Stimulated activated CD8-positive, alpha-beta memory T cell treated with anti-CD3 and anti-CD28 coated beads, Interleukin-12 subunit alpha, Interleukin-12 subunit beta, amount 100 ng/mL, for 24 hours (primary cell): ENCODE data around the gene CDC42EP2.

ENCODE experiments used
- DNase-seq: peaks from one replicate; pipeline ENCODE4 v3.0.0-alpha.2; 2020; ENCODE audit errors: extremely low read depth

Gene CDC42EP2

GRCh38 chr11:65356394-65356972 lies 41.8 kb downstream of the CDC42EP2 start:
- no peak for DNase-seq

GRCh38 chr11:65357856-65358356 lies 43.2 kb downstream of the CDC42EP2 start:
- DNase-seq: no peak

GRCh38 chr11:65362320-65362931 lies 47.8 kb downstream of the CDC42EP2 start:
- no peak for DNase-seq

GRCh38 chr11:65362966-65363365 lies 48.3 kb downstream of the CDC42EP2 start:
- no peak for DNase-seq

- no peak for DNase-seq
These were observed 49.1 kb downstream of the CDC42EP2 start for GRCh38 chr11:65363770-65364169.

GRCh38 chr11:65366340-65366773 lies 51.7 kb downstream of the CDC42EP2 start:
- no peak for DNase-seq

GRCh38 chr11:65370659-65371049 lies 56.0 kb downstream of the CDC42EP2 start:
- DNase-seq: no peak
